NCI-H446 (cell line): ENCODE data around the gene MAPK1IP1L.
"Not testable (repeated sequence)": the region's sequence is repeated elsewhere in the genome, so short reads cannot be mapped to it uniquely, and the experiment has no call there.

ENCODE experiments used
- DNase-seq, 2 experiments: peaks; one replicate each; lab custom pipeline; 2025; lab: John Stamatoyannopoulos, UW

The MAPK1IP1L gene

GRCh38 chr14:55051423-55052268 lies at the start of gene MAPK1IP1L:
Gene MAPK1IP1L, plus strand, starts transcription at chr14:55051647. Its CDS starts 10,037 bp downstream, at chr14:55061684.
- DNase-seq = peak; percentile 82 to 94

DNA sequence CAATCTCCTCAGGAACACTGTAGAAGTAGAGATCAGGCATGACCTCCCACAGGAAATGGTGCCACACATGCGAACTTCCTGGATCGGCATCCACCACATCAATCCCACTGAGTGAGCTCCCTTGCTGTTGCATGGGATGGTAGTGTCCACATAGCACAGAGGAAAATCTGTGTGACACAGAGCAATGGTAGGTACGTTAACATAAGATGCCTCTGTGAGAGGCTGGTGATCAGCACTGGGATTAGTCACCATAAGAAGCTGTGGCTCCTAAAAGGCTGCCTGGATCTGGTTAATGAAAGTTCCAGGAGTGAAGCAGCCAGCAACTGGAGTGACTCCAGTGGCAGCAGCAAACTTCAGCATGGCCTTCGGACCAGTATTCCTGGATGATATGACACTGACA lies 46.4 kb upstream of the MAPK1IP1L start:
- DNase-seq = no peak

DNA sequence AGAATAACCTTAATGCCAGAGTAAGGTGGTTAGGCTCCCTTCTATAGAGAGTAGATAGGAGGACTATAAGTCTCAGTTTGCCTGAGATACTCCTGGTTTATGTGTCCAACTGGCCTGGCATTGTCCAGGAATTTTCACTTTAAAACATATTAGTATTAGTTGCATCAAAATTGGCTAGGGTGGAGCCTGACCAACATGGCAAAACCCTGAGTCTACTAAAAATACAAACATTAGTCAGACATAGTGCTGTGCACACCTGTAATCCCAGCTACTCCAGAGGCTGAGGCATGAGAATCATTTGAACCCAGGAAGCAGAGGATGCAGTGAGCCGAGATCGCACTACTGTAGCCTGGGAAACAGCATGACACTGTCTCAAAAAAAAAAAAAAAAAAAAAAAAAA lies 36.4 kb upstream of the MAPK1IP1L start:
- no peak for DNase-seq

- no peak for DNase-seq
Observed at GRCh38 chr14:55019968-55020554, 31.4 kb upstream of the MAPK1IP1L start.

- DNase-seq = not testable (repeated sequence)
Observed at GRCh38 chr14:55024365-55024764, 27.1 kb upstream of the MAPK1IP1L start.

DNA sequence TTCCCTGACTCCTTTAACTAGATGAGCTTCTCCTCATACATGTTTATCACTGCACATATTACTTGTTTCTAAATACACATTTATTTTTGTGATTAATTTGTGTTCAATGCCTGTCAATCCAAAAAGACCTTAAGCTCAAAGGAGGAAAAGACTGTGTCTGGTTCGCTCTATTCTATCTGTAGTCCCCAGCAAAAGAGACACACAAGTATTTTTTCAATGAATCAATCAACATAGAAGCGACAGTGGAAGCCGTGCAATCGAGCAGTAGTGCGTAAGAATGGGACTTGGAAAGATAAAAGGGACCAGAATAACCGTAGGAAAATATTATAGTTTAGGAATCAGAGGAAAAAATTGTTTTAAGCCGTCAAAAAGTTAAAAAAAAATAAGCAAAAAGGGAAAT lies 25.5 kb upstream of the MAPK1IP1L start:
- no peak for DNase-seq

DNA sequence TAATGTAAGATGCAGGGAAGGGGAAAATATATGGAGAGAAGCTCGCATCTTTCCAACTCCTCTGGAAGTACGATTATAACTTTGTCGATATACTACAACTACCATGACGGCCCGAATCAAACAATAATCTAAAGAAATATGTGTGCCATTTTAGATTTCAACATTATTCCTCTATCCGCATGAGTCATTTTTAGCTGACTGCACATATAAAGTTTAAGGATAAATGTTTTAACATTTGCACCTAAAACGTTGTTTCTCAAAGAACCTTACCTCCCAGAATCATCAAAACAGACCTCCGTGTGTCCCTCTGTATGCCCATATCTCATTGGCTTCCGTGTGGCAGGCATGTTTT lies 25.0 kb upstream of the MAPK1IP1L start:
- DNase-seq = no peak

DNA sequence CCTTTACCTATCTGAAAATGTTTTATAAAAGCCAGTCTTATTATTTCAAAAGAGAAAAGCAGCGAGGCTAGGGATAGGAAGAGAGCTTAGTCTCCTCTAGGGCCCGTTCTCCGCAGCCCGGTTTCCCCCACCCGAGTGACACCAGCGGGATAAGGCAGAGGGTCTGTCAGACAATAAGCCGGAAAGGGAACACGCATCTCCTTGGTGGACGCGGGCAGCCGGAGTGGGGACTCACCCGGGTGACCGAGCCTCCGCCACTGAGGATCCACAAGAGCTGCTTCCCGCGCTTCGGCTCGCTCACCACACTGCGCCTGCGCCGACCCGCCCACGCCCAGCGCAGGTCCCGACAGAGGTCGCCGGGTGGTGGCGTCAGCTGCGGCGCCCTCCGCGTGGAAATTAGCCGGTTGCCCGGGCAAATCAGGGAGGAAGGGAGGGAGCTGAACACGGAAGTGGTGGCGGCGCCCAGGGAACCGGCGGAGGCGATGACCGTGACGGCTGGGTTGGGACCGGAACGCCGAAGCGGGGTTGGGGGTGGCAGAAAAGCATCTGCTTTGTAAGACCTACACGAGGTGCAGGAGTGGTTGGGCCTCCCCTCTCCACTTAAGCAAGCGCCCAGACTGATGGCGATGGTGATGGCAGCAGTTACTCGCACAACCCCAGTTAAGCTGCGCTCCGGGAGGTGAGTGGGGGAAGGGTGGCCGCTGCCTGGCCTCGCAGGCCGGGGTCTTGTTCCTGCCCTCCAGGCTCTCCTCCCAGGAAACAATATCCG lies 24.5 kb upstream of the MAPK1IP1L start, which contains the start of the genes SOCS4 and WDHD1:
TSS of gene SOCS4 (plus strand) at position 444 of the 769 bp plus-strand sequence. CDS start 15,806 bp downstream, outside the sequence.
TSS of gene WDHD1 (minus strand) at position 307 of the 769 bp plus-strand sequence. CDS start 312 bp downstream, outside the sequence.
- DNase-seq = peak; percentile 84 to 96

GRCh38 chr14:55028066-55028465 lies 23.4 kb upstream of the MAPK1IP1L start:
- DNase-seq = no peak

GRCh38 chr14:55028476-55028875 lies 23.0 kb upstream of the MAPK1IP1L start:
- no peak for DNase-seq

GRCh38 chr14:55031190-55031589 lies 20.3 kb upstream of the MAPK1IP1L start:
- no peak for DNase-seq

DNA sequence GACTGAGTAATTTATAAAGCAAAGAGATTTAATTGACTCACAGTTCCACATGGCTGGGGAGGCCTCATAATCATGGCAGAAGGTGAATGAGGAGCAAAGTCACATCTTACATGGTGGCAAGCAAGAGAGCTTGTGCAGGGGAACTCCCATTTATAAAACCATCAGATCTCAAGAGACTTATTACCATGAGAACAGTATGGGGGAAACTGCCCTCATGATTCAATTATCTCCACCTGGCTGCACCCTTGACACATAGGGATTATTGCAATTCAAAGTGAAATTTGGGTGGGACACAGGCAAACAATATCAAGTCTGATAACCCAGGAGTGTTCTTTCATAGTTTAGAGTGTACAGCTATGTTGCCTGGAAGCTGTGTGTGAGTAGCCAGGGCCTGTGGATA lies 13.5 kb upstream of the MAPK1IP1L start:
- DNase-seq = not testable (repeated sequence)

DNA sequence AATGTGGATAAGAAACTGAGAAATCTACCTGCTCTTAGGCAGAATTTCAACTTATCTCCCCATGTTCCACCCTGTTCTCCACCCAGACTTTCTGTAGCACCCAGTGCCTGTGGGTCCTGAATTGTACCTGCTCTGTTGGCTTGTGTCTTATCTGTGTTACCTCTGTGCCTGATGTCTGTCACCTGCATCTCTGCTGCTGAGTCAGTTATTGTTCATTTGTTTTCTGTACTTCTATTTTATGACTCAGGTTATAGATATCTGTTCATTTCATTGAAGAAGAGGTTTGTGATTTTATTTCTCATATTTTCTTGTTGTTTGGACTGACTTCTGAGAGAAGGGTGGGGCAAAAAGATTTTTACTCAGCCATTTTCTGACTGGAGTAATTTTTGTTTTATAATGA lies 12.7 kb upstream of the MAPK1IP1L start:
- no peak for DNase-seq

GRCh38 chr14:55043528-55043927 lies 7.9 kb upstream of the MAPK1IP1L start:
- DNase-seq = no peak

GRCh38 chr14:55045087-55045486 lies 6.4 kb upstream of the MAPK1IP1L start:
- DNase-seq = no peak

DNA sequence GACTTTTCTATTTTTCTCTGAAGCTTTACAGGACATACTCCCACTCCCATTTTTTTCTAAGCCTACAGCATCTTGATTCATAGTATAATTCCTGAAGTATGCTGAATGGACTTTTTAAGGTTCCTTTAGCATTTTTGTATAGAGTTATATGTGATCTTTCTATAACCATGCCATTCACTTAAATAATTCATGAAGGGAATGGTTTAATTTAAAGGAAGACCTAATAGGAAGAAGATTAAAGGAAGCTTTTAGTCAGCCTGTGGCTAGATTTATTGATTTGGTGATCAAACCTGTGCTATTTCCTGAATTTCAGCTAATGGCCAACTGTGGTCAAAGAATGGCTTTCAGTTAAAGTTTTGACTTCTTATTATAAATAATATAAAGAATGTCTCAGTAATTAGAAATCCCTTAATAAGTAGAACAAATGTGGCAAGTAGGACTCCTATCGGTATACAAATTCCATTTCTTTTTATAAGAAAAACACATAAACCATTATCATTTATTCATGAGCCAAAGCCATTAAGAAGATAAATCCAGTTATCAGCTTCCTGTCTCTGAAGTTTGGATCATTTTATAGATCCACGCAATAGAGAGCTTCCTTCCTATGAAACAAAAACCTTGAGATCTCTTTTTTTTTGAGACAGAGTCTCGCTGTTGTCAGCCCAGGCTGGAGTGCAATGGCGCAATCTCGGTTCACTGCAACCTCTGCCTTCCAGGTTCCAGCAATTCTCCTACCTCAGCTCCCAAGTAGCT lies 4.0 kb upstream of the MAPK1IP1L start:
- no peak for DNase-seq

- DNase-seq = no peak
Observed at GRCh38 chr14:55048900-55049436, 2.5 kb upstream of the MAPK1IP1L start.

- DNase-seq = no peak
Observed at GRCh38 chr14:55051165-55051422, 353 bp upstream of the MAPK1IP1L start.

DNA sequence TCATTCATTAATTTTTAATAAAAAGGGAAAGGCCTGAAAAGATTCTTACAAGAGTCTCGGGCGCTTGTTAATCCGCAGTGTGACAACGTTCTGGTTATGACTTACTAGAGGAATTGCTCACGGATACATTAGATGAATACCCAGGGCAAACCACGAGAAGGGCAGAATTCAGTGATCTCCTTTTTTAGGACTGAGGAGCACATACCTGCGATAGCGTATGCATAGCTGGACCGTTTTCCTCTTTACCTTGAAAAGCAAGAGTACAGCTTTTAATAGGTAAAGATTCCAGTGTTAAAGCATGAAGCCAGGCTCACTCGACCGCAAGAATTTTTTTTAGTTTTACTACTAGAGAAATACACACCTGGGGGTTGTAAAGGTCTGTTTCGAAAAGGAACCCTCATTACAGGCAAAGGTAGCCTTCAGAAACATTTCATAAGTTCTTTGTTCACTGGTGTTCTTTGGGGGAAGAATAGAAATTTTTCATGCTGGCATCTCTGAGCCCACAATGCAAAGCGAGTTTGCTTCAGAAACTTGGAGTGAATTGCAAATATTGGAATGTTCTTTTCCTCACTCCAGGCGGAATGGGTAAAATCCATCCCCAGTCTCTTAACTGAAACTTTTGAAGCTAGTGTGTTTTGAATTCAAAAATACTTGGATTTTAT lies 953 bp downstream of the MAPK1IP1L start:
- DNase-seq = no peak

DNA sequence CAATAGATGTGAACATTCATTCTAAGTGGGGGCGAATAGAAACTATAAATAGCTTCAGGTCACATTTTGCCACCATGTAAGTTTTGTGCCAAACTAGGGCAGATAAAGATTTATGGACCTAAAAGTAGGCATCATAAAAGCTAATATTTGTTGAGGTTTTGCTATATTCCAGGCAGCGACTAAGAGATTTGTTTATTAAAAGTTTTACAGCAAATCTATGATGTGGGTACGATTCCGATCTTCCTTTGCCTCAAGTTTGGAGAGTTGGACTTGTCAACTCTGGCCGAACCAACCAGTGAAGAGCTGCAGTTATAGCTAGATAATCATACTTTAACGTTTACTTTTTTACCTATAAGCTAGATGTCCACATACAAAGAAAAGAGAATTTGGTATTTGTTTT lies 1.6 kb downstream of the MAPK1IP1L start:
- DNase-seq = no peak

GRCh38 chr14:55053500-55053899 lies 2.1 kb downstream of the MAPK1IP1L start:
- DNase-seq = no peak
